Measurements from ENCODE around the gene GPR150.
"Not testable (repeated sequence)": the region's sequence is repeated elsewhere in the genome, so short reads cannot be mapped to it uniquely, and the experiment has no call there.

Gene GPR150

DNA sequence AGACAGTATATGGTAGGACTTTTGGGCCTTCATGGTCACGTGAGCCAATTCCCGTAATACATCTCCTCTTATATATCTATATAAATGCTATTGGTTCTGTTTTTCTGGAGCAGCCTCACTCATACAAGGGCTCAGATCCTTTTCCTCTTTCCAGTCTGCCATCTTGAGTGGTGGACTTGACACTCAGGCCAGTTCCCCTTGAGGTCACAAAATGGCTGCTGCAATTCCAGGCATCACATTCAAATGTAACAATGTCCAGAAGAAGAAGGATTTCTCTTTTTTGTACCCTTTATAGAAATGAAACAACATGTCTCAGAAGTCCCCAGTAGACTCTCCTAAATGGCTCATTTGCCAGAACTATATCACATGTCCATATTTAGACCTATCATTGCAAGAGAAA is 4.5 kb downstream of the GPR150 start:
- no peak for DNase-seq (ENCODE audit: low read depth)

DNA sequence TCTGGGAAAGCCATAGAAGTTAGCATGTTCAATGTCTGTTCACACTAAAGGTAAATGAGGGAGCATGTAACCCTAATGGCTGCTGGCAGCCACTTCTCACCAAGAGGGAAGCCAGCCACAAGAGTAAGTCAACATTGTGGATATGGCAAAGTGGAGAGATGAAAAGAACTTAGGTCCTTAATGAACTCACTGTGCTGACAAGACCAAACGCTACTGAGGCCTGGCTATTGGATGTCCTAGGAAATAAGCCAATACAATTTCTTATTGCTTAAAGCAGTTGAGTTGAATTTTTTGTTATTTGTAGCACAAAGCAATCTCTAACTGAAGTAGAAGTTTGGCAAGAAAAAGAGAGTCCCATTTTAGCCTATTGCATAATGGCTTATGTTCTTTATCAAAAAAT is 6.8 kb downstream of the GPR150 start:
- no peak for DNase-seq (ENCODE audit: low read depth)

DNA sequence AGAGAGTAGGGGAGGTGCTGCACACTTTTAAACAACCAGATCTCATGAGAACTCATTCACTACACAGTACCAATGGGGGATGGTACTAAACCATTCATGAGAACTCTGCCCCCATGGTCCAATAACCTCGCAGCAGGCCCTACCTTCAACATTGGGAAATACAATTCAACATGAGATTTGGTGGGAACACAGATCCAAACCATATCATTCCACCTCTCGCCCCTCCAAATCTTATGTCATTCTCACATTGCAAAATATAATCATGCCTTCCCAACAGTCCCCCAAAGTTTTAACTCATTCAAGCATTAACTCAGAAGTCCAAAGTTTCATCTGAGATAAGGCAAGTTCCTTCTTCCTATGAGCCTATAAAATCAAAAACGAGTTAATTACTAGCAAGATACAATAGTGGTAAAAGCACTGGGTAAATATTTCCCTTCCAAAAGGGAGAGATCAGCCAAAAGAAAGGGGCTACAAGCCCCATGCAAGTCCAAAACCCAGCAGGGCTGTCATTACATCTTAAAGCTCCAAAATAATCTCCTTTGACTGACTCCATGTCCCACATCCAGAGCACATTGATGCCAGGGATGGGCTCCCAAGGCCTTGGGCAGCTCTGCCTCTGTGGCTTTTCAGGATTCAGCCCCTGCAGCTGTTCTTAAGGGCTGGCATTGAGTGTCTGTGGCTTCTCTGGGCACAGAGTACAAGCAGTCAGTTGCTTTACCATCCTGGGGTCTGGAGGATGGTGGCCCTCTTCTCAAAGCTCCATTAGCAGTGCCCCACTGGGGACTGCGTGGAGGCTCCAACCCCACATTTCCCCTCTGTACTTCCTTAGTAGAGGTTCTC is 8.3 kb downstream of the GPR150 start:
- DNase-seq (ENCODE audit: low read depth) = no peak

DNA sequence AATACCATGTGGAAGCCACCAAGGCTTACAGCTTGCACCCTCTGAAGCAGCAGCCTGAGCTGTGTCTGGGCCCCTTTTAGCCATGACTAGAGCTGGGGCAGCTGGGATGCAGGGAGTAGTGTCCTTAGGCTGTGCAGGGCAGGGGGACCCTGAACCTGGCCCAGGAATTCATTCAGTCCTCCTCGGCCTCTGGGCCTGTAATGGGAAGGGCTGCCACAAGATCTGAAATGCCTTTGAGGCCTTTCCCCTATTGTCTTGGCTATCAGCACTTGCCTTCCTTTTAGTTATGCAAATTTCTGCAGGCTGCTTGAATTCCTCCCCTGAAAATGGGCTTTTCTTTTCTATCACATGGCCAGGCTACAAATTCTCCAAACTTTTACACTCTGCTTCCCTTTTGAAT is 9.0 kb downstream of the GPR150 start:
- DNase-seq (ENCODE audit: low read depth) = no peak

- DNase-seq (ENCODE audit: low read depth) = no peak
These were observed 10.6 kb downstream of the GPR150 start for GRCh38 chr5:95630394-95630917.

DNA sequence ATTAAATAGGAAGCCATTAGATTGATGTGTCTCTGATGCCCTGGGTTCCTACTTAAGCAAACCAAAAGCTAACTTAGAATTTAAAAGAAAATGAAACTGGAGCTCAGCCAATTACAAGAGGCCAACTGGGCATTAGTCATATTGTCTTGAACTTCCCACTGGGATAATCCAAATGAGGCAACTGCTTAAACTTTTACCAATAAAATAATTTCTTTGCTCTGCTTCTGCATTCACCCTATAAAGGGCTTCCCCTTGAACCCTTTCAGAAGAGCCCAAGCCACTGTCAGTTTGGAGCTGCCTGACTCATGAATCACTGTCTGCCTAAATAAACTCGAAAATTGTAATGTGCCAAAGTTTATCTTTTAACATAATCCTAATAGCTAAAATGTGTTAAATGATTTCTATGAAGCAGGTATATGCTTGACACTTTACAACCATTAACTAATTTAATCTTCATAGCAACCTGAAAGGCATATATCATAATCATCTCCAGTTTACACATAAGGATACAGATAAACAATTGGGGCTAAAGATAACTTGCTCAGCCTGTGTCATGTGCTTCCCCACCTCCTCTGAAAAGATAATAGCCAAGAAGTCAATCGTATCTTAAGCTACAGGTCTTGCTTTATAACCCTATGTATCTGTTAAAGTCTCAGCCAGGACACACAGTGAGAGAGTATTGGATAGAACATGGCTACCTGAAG is 11.5 kb downstream of the GPR150 start:
- DNase-seq (ENCODE audit: low read depth) = peak; percentile 49

DNA sequence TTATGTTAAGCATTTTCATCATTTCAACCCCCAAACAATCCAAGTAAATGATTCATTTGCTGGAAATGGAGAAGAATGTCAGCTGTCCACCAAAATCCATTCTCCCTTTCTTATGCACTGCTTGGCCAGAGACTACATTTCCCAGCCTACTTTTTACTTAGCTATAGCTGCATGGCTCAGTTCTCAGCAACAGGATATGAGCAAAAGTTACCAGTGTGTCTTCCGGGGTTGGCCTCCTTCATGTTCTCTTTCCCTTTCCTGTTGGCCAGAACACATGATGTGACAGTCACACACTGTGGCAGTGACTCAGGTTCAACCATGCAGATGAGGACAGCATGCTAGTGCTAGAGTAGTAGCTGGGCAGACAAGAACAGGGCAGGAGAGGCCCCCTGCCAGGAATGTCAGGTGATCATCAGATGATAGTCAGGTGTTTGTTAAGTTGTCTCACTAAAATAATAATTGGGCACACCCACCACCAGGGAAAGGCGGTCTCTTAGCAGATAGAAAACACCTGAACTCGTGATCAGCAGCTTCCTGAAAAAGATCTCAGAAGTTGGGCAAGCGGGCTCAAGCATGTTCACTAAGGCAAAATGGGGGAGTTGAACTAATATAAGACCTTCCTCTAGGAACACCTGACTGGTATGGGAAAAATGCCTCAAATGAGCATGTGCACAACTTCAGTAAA is 12.2 kb downstream of the GPR150 start:
- peak; percentile 27 for DNase-seq (ENCODE audit: low read depth)

DNA sequence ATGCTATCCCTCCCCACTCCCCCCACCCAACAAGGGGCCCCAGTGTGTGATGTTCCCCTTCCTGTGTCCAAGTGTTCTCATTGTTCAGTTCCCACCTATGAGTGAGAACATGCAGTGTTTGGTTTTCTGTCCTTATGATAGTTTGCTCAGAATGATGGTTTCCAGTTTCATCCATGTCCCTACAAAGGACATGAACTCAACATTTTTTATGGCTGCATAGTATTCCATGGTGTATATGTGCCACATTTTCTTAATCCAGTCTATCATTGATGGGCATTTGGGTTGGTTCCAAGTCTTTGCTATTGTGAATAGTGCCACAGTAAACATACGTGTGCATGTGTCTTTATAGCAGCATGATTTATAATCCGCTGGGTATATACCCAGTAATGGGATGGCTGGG is 13.1 kb downstream of the GPR150 start:
- not testable (repeated sequence) for DNase-seq (ENCODE audit: low read depth)

DNA sequence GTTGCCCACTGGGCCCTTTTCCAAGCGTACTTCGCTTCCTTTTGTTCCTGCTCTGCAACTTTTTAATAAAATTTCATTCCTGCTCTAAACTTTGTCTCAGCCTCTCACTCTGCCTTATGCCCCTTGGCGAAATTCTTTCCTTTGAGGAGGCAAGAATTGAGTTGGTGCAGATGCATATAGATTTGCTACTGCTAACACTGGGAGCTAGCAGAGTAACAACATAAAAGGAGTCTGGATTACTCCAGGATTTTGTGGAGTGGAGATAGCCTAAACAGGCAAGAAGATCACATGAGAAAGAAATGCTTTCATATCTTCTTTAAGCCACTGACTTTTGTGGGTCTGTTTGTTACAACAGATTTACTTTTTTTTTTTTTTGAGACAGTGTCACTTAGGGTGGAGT is 13.8 kb downstream of the GPR150 start:
- no peak for DNase-seq (ENCODE audit: low read depth)

DNA sequence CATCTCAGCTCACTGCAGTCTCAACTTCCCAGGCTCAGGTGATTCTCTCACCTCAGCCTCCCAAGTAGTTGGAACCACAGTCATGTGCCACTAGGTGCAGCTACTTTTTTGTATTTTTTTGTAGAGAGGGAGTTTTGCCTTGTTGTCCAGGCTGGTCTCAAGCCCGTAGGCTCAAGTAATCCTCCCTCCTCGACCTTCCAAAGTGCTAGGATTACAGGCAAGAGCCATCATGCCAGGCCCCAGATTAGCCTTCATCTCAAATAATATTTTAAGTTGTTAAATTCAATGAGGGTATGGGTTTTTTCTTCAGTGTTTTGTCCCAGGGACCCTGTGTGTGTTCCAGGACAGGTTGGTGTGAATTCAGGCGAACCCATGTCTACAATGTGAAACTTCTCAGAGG is 14.2 kb downstream of the GPR150 start:
- DNase-seq (ENCODE audit: low read depth) = no peak

DNA sequence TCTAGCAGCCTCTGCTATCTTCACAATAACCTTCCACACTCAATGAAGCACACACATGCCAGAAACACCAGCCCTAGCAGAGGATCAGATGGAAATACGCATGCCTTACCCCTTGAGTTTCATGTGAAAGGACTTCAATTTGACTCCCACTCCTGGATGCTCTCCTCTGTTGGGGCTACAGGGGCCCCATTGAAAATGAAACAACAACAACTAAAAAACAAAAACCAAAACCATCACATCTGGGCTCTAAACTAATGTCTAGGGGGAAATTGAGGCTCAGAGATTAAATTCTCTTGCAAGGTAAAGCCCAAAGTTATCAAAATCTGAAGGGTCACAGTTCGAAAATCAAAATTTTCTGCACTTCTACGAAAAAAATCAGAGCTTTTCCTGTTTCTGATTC is 18.7 kb downstream of the GPR150 start:
- DNase-seq (ENCODE audit: low read depth) = no peak

GRCh38 chr5:95641741-95642220 is 21.9 kb downstream of the GPR150 start:
- DNase-seq (ENCODE audit: low read depth) = peak; percentile 10

DNA sequence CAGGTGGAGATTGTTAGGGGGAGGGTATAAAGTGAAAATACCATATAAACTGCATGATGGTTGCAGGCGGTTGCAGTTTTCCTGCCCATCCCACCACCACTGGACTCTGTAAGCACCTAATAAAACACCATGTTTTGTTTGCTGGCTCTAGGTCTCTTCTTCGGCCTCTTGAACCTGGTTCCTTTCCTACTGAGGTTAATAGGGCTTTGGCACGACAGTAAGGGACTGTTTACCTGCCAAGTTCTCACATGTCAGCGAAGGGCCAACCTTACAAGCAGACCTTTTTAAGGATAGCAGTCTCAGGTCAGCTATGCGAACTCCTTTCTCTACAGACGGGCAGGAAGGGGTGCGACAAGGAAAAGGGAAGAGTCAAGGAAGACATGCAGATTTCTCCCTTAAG is 23.3 kb downstream of the GPR150 start:
- no peak for DNase-seq (ENCODE audit: low read depth)

GRCh38 chr5:95644351-95645042 is 24.6 kb downstream of the GPR150 start:
- DNase-seq (ENCODE audit: low read depth) = peak; percentile 16

DNA sequence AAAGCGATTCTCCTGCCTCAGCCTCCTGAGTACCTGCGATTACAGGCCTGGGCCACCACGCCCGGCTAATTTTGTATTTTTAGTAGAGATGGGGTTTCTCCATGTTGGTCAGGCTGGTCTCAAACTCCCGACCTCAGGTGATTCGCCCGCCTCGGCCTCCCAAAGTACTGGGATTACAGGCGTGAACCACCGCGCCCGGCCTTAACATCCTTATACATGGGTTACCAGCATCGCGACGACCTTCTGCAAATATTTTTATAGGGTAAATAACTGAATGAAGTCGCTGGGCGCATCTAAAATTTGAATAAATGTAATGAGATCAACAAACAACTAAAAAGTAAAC is 26.3 kb downstream of the GPR150 start:
- not testable (repeated sequence) for DNase-seq (ENCODE audit: low read depth)

DNA sequence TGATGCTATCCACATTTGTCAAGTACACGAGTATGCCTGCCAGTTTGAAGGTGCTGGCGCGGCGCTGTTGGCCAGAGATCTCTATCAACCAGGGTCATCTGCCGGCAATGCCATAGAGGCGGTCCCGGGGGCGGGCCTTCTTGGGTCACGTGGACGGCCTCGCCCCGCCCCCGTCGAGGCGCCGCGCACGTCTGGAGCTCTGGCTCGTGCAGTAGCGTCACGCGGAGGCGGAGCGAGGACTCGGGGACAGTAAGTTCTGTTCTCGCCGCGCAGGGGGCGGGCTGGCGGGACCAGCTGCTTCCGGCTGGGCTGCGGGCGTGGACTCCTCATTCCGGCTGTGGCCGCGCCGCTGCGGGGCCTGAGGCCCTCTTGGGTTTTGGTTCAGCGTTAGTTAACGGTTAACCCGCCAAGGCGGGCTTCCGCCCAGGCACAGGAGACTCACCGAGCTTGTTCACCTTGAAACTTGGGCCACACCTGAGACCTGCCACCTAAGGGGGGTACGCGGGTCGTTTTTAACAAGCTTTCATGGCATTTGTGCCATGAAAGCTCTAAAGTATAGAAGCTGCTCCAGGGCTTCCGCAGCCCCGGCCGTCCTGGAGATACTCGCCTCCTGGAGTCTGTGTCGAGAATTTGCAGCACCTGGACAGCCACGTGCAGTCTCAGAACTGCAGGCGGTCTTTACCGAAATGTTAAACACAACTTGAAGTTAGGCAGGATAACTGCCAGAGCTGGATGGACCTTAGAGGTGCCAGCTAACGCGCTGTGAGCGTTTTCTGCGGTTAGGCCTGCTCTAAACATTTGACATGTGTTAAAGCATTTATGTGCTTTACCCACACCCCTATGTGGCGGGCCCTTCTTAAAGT is 26.9 kb downstream of the GPR150 start, which contains the start of gene RFESD:
Gene RFESD, plus strand, starts transcription at position 209 of the 863 bp plus-strand sequence. CDS start 5,495 bp downstream, outside the sequence.
- peak; percentile 64 for DNase-seq (ENCODE audit: low read depth)

DNA sequence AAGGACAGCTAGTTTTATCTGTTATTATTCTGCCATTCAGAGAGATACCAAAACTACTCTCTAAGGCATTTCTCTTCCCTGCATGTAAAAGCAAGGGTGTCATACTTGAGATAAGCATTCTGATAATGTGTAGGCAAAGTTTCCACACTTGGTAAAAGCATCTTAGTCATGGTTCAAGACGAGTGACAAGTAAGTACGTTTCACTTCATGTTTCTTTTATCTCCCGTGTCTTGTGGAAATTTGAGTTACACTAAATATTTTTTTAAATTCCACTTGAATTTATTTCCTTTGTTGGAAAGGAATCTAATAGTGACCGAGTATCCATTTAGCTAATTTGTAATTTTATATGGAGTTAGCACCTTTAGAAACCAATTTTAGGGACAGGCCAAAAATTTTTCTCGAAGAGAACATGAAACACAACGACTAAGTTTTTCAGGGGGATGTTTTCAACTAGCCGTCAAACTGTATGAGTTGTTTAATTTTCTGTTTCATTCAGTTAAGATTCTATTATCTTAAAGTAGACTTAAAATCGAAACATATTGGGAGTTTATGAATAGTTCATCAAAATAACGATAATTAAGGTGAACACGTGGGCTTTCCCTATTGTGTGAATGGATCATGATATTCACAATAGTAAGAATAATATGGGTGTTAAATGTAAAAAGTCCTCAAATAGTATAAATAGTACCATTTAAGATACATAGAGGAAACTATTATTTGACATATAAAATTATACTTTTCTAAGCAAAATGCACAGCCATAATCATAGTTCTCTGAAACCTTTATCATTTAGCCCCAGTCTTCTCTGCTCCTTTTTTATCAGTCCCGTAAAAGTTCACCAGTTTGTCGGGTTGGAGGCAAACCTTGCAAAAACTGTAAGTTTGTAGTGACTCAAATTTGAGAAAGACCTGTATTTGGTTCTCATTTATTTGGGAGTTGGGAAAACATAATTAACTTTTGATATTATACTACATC is 28.3 kb downstream of the GPR150 start:
- no peak for DNase-seq (ENCODE audit: low read depth)

DNA sequence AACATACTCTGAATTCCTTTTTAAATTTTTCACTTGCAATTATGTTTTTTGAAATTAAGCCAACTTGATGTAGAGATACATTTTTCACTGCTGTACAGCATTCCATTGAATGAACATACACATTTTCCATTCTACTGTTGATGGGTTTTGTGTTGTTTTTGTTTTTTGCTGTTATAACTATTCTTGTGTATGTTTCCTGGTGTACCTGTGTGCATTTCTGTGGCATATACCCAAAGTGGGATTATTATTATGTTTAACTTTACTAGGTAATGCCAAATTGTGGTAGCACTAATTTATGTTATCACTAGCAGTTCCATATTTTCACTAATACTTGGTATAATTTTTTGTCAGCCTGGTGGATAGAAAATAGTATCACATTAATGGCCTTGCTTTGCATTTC is 29.4 kb downstream of the GPR150 start:
- no peak for DNase-seq (ENCODE audit: low read depth)

DNA sequence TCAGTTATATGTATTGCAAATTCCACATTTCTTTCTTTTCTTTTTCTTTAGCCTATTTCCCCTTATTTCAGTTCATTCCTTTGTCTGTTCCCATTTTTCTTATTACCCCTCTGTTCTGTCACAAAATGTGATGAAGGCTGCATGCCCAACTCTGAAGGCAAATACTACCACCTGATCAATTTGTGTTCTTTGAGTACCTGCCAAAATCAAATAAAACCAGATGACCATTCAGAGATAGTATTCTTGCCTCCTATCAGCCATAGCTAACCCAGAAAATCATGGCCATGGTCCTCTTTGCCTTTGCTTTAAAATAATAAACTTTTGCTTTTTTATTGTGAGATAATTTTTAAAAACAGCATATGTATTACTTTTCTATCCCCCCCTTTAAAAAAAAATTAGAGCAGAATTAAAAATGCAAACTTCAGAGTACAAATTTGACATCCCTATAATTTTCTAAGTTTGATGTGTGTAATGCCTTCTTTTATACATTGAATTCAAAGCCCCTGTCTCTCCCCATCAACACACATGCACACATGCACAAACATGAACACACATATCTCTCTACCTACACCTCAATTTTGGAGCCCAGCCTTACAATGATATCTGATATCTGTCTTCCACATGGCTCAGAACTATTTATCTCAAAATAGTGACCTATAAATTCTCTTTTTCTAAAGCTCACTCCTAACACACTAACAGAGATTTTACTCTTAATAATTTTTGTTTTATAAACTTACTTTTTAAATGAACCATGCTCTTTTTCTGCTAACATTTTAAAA is 30.1 kb downstream of the GPR150 start:
- no peak for DNase-seq (ENCODE audit: low read depth)
